GM19395 (cell line): ENCODE results near the gene CCL4.
"Not testable (repeated sequence)": the region's sequence is repeated elsewhere in the genome, so short reads cannot be mapped to it uniquely, and the experiment has no call there.

ENCODE experiments used
- ATAC-seq: cut with Tn5 transposase; IDR thresholded peaks from one replicate; pipeline ENCODE4 v1.9.1; 2021; ENCODE audit warnings: mild to moderate bottlenecking, moderate library complexity; ENCODE audit not compliant: unreplicated experiment

Gene CCL4

GRCh38 chr17:36103401-36103975 lies at the start of gene CCL4:
CCL4 (plus strand) TSS chr17:36103827; CDS start chr17:36103906, 79 bp downstream.
- ATAC-seq = peak; percentile 77

DNA sequence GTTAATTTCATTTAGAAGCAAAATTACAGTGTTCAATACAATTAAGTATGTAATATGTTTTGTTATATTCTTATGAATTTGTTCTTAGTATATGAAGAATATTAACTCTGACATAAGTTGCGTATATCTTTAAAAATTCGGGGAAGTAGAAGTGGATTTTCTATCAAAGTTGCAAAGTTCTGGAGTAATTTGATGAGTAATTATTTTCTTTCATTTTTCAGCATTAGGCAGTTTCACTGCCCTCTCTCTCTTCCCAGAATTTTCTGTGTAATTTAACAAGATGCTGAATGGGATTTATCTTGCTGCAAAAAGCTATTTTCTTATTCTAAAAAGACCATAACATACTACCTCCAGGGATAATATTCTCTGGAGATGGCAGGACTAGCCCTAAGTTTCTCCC lies 48.5 kb upstream of the CCL4 start:
- no peak for ATAC-seq

DNA sequence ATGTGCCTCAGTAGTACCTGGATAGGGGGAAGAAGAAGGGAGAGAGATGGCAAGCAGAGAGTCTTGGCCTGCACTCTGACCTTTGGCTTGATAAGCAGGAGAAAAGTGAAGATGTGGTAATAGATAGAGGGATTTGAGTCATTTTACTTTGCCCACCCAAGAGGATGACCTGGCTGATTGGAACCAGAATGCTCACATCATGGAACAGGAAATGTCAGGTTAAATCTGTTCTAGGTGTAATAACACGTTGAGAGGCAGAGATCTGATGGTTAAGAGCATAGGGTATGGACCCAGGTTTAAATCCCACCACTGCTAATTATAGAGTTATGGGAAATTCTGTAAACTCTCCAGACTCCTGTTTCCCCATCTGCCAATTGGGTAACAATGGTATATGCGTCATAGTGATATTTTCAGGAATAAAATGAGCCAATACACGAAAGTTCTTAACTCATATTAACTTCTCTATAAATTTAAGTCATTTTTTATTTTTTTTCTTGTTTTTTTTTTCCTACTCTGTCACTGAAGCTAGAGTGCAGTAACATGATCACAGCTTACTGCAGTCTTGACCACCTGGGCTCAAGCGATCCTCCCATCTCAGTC lies 47.6 kb upstream of the CCL4 start:
- no peak for ATAC-seq

GRCh38 chr17:36057911-36058310 lies 45.7 kb upstream of the CCL4 start:
- ATAC-seq = no peak

DNA sequence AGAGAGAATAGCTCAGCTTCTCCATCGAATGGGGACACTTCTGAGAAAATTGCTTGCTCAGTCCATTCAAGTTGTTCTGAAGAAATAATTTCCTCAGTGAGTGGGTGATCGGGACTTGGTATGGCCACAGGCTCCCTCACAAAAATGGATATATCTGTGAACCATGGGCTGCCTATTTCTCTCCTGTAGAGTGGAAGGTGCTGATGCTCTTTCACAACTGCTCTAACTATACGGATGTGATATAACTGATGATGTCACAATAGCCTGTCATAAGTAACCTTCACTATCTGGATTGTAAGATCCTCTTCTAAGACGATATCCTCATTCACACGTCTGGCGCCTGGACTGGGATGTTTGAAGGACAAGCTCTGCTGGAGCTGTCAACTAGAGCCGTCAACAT lies 44.2 kb upstream of the CCL4 start:
- no peak for ATAC-seq

GRCh38 chr17:36060816-36061215 lies 42.8 kb upstream of the CCL4 start:
- ATAC-seq = no peak

- no peak for ATAC-seq
Observed at GRCh38 chr17:36063786-36064541, 39.7 kb upstream of the CCL4 start, which contains the start of gene CCL18. CCL18 (plus strand) TSS chr17:36064272; CDS start chr17:36064343, 71 bp downstream.

DNA sequence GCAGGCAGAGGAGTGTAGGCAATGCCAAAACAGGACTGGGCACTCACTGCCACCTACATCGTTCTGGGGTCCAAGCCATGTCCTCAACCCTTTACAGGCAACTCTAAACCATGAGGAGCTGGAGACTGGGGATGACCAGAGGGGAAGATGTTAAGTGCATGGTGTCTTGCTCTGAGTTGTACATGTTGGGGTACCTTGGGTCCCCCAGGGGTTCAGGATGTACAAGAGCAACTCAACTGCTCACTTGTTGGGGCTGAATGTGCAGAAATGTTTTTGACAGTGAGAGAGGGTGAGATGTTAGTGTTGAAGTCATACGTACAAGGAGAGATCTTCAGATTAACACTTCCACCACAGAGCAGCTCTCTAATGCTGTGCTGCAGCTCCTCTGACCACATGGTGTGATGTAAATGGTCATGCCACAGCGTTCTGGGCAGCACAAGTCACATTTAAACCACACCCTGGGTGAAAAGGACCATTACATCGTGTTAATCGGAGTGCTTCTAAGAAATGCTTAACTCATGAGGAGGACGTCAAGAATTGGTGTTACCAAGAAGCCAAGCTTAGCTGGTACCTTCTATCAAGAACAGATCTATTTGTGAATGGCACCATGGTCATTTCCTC lies 37.2 kb upstream of the CCL4 start:
- ATAC-seq = no peak

GRCh38 chr17:36068524-36068923 lies 35.1 kb upstream of the CCL4 start:
- no peak for ATAC-seq

DNA sequence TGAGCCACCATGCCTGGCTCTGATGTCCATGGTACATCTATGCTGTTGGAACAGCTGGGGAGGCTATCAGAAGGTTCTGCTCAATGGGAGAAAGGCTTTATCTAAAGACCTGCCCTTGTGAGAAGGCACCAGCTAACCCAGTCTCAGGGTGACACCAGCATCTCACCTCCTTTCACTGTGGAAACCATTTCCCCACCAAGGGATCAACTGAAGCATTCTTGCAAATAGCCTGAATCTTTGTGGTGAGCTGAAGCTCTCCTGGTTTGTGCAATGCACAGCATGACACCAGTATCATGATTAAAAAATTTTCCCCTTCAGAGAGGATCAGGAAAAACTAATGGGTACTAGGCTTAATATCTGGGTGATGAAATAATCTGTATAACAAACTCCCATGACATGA lies 34.5 kb upstream of the CCL4 start:
- no peak for ATAC-seq

DNA sequence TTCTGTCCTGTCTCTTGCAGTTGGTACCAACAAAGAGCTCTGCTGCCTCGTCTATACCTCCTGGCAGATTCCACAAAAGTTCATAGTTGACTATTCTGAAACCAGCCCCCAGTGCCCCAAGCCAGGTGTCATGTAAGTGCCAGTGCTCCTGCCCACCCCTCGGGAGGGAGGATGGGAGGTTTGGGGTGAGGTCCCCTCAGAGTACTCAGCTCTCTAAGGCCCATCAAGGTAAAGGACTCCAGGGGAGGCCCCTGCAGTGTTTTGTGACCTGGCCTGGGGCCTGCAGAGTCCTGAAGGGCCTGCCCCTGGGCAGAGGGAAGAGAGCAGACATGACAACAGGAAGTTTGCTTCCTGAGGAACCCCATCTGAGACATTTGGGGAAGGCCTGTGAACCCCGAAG lies 33.2 kb upstream of the CCL4 start:
- no peak for ATAC-seq

- ATAC-seq = no peak
Observed at GRCh38 chr17:36071751-36072150, 31.9 kb upstream of the CCL4 start.

GRCh38 chr17:36072431-36073121 lies 31.1 kb upstream of the CCL4 start:
- ATAC-seq = no peak

DNA sequence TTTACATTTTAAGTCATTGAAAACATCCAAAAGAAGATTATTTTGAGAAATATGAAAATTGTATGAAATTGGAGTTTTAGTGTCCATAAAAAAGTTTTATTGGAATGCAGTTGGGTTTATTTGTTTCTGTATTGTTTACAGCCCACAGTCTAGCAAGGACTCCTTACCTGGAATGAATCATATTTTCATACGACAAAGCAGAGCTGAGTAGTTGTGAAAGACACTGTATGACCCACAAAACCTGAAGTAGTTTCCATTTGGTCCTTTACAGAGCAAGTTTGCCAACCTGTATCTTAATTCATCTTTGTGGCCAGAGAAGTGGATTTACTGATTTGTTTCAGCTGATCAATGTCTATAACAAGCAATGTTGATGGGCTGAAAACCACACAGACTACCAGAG lies 29.3 kb upstream of the CCL4 start:
- ATAC-seq = no peak

DNA sequence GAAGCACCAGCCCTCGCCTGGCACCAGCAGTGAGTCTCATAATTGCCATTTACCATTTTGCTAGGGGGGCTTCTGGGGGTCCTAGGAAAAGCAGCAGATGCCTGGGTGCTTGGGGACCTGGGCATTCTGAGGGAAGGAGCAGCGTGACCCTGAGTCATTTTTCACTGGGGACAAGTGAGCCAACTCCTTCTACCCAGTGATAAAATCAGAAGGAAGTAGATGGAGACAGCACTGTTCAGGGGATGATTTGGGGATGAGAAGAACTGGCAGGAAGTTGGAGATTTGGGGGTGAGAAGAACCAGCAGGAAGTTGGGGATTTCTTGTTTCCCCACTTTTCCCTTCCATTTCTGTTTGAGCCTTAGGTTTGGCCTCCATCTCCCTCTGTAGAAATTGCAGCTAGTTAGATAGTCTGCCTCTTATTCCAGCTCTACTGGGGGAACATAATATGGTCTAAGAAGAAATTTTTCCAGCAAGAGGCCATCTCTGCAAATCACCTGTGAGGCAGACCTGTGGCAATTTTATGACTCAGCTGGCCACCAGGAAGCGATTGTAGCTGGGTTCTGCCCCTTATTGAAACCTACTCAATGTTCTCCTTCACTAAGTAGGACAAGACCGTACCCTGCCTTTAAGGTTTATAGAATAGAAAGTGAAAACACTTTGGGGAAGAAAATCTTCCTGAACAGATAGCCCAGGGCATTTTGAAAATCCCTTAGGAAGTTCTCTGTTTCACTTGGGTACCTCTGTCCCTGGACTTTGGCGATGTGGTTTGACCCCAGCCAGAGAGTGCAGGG lies 21.8 kb upstream of the CCL4 start:
- ATAC-seq = not testable (repeated sequence)

DNA sequence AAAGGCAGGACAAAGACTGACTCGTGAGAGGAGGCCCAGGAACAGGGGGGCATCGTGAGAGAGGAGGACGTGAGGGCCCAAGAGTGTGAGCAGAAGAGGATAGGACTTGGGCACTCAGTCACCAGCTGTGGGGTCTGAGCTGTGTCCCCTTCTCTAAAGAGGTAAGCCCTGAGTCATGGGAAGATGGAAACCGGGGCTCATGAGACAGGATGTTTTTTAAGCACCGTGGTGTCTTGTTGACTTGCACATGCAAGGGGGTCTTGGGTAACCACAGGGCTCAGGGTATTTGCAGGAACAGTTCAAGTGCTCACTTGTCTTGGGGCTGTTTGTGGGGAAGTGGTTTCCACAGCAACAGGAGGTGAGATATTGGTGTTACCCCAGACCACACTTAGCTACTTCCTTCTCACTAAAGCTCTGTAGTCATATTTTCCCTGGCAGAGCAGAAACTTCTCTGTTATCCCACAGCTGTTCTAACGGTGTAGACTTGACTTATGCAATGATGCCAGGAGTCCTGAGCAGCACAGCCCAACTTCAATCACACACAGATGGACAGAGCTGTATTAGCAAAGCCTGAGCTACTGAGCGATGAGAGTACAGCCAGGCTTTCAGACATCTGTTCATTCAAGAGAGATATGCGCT lies 21.0 kb upstream of the CCL4 start:
- not testable (repeated sequence) for ATAC-seq

- not testable (repeated sequence) for ATAC-seq
Observed at GRCh38 chr17:36083691-36084090, 19.9 kb upstream of the CCL4 start.

- no peak for ATAC-seq
Observed at GRCh38 chr17:36085765-36086164, 17.9 kb upstream of the CCL4 start.

DNA sequence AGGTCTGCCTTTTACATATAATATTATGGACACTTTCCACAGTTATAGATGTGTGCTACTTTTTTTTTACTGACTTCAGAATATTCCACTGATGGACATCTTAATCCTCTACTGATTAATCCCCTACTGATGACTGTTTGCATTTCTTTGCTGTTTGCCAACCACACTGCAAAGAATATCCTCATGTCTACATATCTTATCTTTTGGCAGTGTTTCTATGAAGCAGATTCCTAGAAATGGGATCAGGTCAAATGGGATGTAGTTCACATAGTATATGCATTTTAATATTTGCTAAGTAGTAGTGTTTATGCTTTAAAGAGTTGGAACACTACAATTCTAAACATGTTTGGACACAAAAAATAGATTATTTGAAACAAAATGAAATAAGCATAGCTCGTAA lies 16.8 kb upstream of the CCL4 start:
- no peak for ATAC-seq

- not testable (repeated sequence) for ATAC-seq
Observed at GRCh38 chr17:36087471-36087870, 16.2 kb upstream of the CCL4 start.
